Measurements from ENCODE around the gene UQCR10. TPM values are rescaled to one million over a fixed set of nuclear protein-coding genes. Genes with fewer than 3 reads are reported as not detected.

Gene UQCR10
- total and polyA plus RNA-seq, 2 of the 4 experiments (the other 2 are of a cell fraction) = 103 to 260 TPM

DNA sequence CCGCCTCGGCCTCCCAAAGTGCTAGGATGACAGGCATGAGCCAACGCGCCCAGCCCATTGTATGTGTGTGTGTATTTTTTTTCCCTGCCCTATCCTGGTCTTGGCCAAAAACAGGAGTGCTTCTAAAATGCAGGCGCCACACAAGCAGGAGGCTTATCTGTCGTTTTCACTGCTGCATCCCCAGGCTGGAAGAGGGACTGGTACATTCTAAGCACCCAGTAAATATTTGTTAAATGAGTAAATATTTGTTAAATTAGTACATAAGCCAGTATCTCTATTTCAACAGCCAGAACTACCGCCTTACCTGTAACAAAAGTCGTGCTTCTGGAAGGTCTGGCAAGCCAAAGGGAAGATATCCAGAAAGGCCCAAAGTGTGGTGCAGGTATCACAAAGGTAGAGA, 46.0 kb downstream of the UQCR10 start:
- no peak overlapping the region for H2BK5ac ChIP-seq (ENCODE audit: low read depth, low read length, poor library complexity, severe bottlenecking)
- in situ Hi-C loops (cut with MboI; ENCODE audit: low sequenced_read_pairs) = no loop called here
- H3K27ac ChIP-seq (ENCODE audit: insufficient read depth, low read length) = no peak overlapping the region
- WGBS, 2 experiments (ENCODE audit: extremely low coverage in 2 of 2, insufficient read length in 1 of 2) = no CpG with 5 or more reads among the region's 8 CpGs
- no peak overlapping the region for H2BK20ac ChIP-seq (ENCODE audit: low read depth, low read length)
- H3K79me1 ChIP-seq (ENCODE audit: low read depth in 1 of 2, low read length in 2 of 2) = no peaks in the 10 kb centered on the region; a peak in 1 of 4 replicates
- no peak overlapping the region for H3K56ac ChIP-seq (ENCODE audit: extremely low read depth, insufficient read depth, low read length)
- H2AFZ ChIP-seq (replicated peaks; ENCODE audit: low read length, poor library complexity) = no peak overlapping the region
- H4K8ac ChIP-seq (ENCODE audit: low read depth in 2 of 2, low read length in 2 of 2) = no peak overlapping the region
- peaks cover 1% of the 10 kb centered on the region; the same call in 1 of the 2 replicates for H3K4me1 ChIP-seq (ENCODE audit: control insufficient read depth, insufficient read depth, low read length)
- no peak overlapping the region for H3K4ac ChIP-seq (ENCODE audit: low read depth, low read length)
- CTCF ChIA-PET = no interaction called here
- H3K4me2 ChIP-seq (ENCODE audit: low read depth, low read length) = no peak overlapping the region
- peaks cover 53% of the 10 kb centered on the region for H3K36me3 ChIP-seq (ENCODE audit: control insufficient read depth, insufficient read depth, low read length)
- no peak overlapping the region for H2AK9ac ChIP-seq (replicated peaks; ENCODE audit: low read depth, low read length, poor library complexity)
- no peak overlapping the region for H4K91ac ChIP-seq (ENCODE audit: insufficient read depth, low read depth, low read length)
- no peak overlapping the region for H2BK120ac ChIP-seq (ENCODE audit: low read depth, low read length)
- H3K9me1 ChIP-seq (ENCODE audit: insufficient read depth, low read length) = no peaks in the 10 kb centered on the region
- intact Hi-C loops (cut with micrococcal nuclease) = no loop called here
- ATAC-seq (ENCODE audit: low read depth) = no peak
- H2BK15ac ChIP-seq (ENCODE audit: low read depth, low read length) = no peak overlapping the region
- BruUV-seq (replicated peaks) = no TSS peak
- no peak overlapping the region for H3K14ac ChIP-seq (replicated peaks; ENCODE audit: low read depth, low read length)
- H3K9me3 ChIP-seq (ENCODE audit: control insufficient read depth, insufficient read depth, low read length) = no peaks in the 10 kb centered on the region
- POLR2A ChIA-PET (ENCODE audit: unreplicated experiment) = interaction anchor here (0.6 kb wide), 1 partner anchor 21 kb away, joined by 11 read pairs; no protein-coding TSS in a partner anchor
- no peaks in the 10 kb centered on the region for H4K20me1 ChIP-seq (ENCODE audit: insufficient read depth, low read length)
- H3K18ac ChIP-seq (ENCODE audit: low read depth, low read length) = no peak overlapping the region
- dilution Hi-C loops (cut with HindIII; ENCODE audit: low sequenced_read_pairs, unreplicated experiment) = no loop called here
- H2AK5ac ChIP-seq (ENCODE audit: low read depth, low read length) = no peak overlapping the region
- DNase-seq = no peak
- H3K23ac ChIP-seq (ENCODE audit: low read depth, low read length) = no peak overlapping the region
- TF ChIP-seq, protein P1, sequence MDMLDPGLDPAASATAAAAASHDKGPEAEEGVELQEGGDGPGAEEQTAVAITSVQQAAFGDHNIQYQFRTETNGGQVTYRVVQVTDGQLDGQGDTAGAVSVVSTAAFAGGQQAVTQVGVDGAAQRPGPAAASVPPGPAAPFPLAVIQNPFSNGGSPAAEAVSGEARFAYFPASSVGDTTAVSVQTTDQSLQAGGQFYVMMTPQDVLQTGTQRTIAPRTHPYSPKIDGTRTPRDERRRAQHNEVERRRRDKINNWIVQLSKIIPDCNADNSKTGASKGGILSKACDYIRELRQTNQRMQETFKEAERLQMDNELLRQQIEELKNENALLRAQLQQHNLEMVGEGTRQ (IDR thresholded peaks at IDR 0.05; ENCODE audit: low read depth, low read length) = no peak
- no peak for TF ChIP-seq MAZ (IDR thresholded peaks at IDR 0.05; ENCODE audit: borderline replicate concordance, low read depth, low read length)
- TF ChIP-seq POLR2A (IDR thresholded peaks at IDR 0.05; ENCODE audit: low read depth, low read length) = no peak
- no peak for TF ChIP-seq RCOR1 (IDR thresholded peaks at IDR 0.05; ENCODE audit: insufficient replicate concordance, low read length)
- no peak for TF ChIP-seq SMC3 (IDR thresholded peaks at IDR 0.05; ENCODE audit: low read depth, low read length)
- no peak for TF ChIP-seq CHD1 (IDR thresholded peaks at IDR 0.05; ENCODE audit: low read depth, low read length)
- TF ChIP-seq ELK1 (IDR thresholded peaks at IDR 0.05; ENCODE audit: borderline replicate concordance, low read depth, low read length) = no peak
- H4K5ac ChIP-seq (ENCODE audit: low read depth, low read length) = no peak overlapping the region
- no peak overlapping the region for H3K9ac ChIP-seq (ENCODE audit: low read depth, low read length)
- H3K4me3 ChIP-seq (ENCODE audit: insufficient read depth, low read depth, low read length) = no peak overlapping the region
- H3K27me3 ChIP-seq (ENCODE audit: control insufficient read depth, insufficient read depth, low read length) = no peaks in the 10 kb centered on the region
